Activated T-helper 17 cell treated with anti-CD3 and anti-CD28 coated beads, Interleukin-2, amount 50 U/mL, for 72 hours (primary cell): Measurements from ENCODE around the gene ZNF639. TPM values are rescaled to one million over a fixed set of nuclear protein-coding genes. Genes with fewer than 3 reads are reported as not detected.
"Not testable (repeated sequence)": the region's sequence is repeated elsewhere in the genome, so short reads cannot be mapped to it uniquely, and the experiment has no call there.

Source experiments
- ATAC-seq: fragments of 150-1000 bp; cut with Tn5 transposase; replicated peaks from 2 replicates; pipeline ENCODE4 v1.10.0; 2021; ENCODE audit warnings: mild to moderate bottlenecking, moderate library complexity
- H3K27ac Mint-ChIP-seq: one replicate; pipeline ENCODE4 v1.8.0; 2022; ENCODE audit warnings: mixed read lengths
- H3K27me3 Mint-ChIP-seq: one replicate; pipeline ENCODE4 v1.8.0; 2022; ENCODE audit warnings: mixed read lengths
- H3K36me3 Mint-ChIP-seq: one replicate; pipeline ENCODE4 v1.8.0; 2022; ENCODE audit warnings: low read depth, mild to moderate bottlenecking, mixed read lengths
- H3K4me1 Mint-ChIP-seq: one replicate; pipeline ENCODE4 v1.8.0; 2022; ENCODE audit warnings: mixed read lengths
- H3K4me3 Mint-ChIP-seq: one replicate; pipeline ENCODE4 v1.8.0; 2022; ENCODE audit warnings: mild to moderate bottlenecking, mixed read lengths
- H3K9me3 Mint-ChIP-seq: one replicate; pipeline ENCODE4 v1.8.0; 2022; ENCODE audit warnings: mixed read lengths
- total RNA-seq, 2 donors: library from RNA; stranded (reverse); gene quantifications; one replicate each; pipeline ENCODE4 v1.2.3, GENCODE V29; 2022

Gene ZNF639
- total RNA-seq, 2 donors from 2014 or later = 16.6 to 35.3 TPM

GRCh38 chr3:179299999-179300613 lies 22.7 kb upstream of the ZNF639 start:
- ATAC-seq = peak; percentile 56

GRCh38 chr3:179301645-179302044 lies 21.2 kb upstream of the ZNF639 start:
- no peaks in the 10 kb centered on the region for H3K36me3 Mint-ChIP-seq
- ATAC-seq = no peak
- H3K27ac Mint-ChIP-seq = no peak overlapping the region
- H3K4me1 Mint-ChIP-seq = no peaks in the 10 kb centered on the region
- peaks cover 8% of the 10 kb centered on the region for H3K27me3 Mint-ChIP-seq
- H3K4me3 Mint-ChIP-seq = no peak overlapping the region
- peaks cover 3% of the 10 kb centered on the region for H3K9me3 Mint-ChIP-seq

More at GRCh38 chr3:179299999-179300613, 22.7 kb upstream of the ZNF639 start:
- Mint-ChIP-seq H3K36me3 (no peaks in the 10 kb centered on the region), H3K9me3 (peaks cover 3% of the 10 kb centered on the region), H3K27me3 (peaks cover 12% of the 10 kb centered on the region), H3K4me1 (no peaks in the 10 kb centered on the region), H3K27ac (no peak overlapping the region), H3K4me3 (no peak overlapping the region)

- Mint-ChIP-seq H3K4me1 (no peaks in the 10 kb centered on the region), H3K9me3 (no peaks in the 10 kb centered on the region), H3K36me3 (no peaks in the 10 kb centered on the region), H3K4me3 (no peak overlapping the region), H3K27me3 (peaks cover 4% of the 10 kb centered on the region), H3K27ac (no peak overlapping the region)
- no peak for ATAC-seq
Measured at GRCh38 chr3:179302111-179302510, 20.7 kb upstream of the ZNF639 start.

- Mint-ChIP-seq H3K9me3 (no peaks in the 10 kb centered on the region), H3K4me1 (no peaks in the 10 kb centered on the region), H3K36me3 (no peaks in the 10 kb centered on the region), H3K4me3 (no peak overlapping the region), H3K27me3 (peaks cover 4% of the 10 kb centered on the region), H3K27ac (no peak overlapping the region)
- no peak for ATAC-seq
Measured at GRCh38 chr3:179304605-179305004, 18.2 kb upstream of the ZNF639 start.

- H3K4me3 Mint-ChIP-seq, ATAC-seq: not testable (repeated sequence)
Measured at GRCh38 chr3:179307362-179307761, 15.5 kb upstream of the ZNF639 start.

GRCh38 chr3:179308001-179308400 lies 14.8 kb upstream of the ZNF639 start:
- H3K27me3 Mint-ChIP-seq = peaks cover 4% of the 10 kb centered on the region
- H3K4me1 Mint-ChIP-seq = no peaks in the 10 kb centered on the region
- no peaks in the 10 kb centered on the region for H3K9me3 Mint-ChIP-seq
- H3K4me3 Mint-ChIP-seq = no peak overlapping the region
- ATAC-seq = no peak
- H3K36me3 Mint-ChIP-seq = no peaks in the 10 kb centered on the region
- H3K27ac Mint-ChIP-seq = no peak overlapping the region

More at GRCh38 chr3:179307362-179307761, 15.5 kb upstream of the ZNF639 start:
- H3K36me3 Mint-ChIP-seq, H3K27me3 Mint-ChIP-seq, H3K9me3 Mint-ChIP-seq, H3K4me1 Mint-ChIP-seq, H3K27ac Mint-ChIP-seq: not testable (repeated sequence)

- ATAC-seq = peak; percentile 62
- Mint-ChIP-seq H3K9me3 (no peaks in the 10 kb centered on the region), H3K27me3 (peaks cover 5% of the 10 kb centered on the region), H3K36me3 (no peaks in the 10 kb centered on the region), H3K4me1 (no peaks in the 10 kb centered on the region), H3K4me3 (no peak overlapping the region), H3K27ac (no peak overlapping the region)
Measured at GRCh38 chr3:179309225-179310078, 13.4 kb upstream of the ZNF639 start.

GRCh38 chr3:179318876-179319275 lies 4.0 kb upstream of the ZNF639 start:
- Mint-ChIP-seq H3K4me3 (no peak overlapping the region), H3K27ac (no peak overlapping the region), H3K9me3 (no peaks in the 10 kb centered on the region), H3K4me1 (peaks cover 14% of the 10 kb centered on the region), H3K27me3 (peaks cover 4% of the 10 kb centered on the region), H3K36me3 (peaks cover under 1% of the 10 kb centered on the region)
- peak; percentile 9 for ATAC-seq

- Mint-ChIP-seq H3K4me1 (peaks cover 29% of the 10 kb centered on the region), H3K4me3 (peak overlapping the region; percentile 78), H3K27me3 (no peaks in the 10 kb centered on the region), H3K36me3 (peaks cover 18% of the 10 kb centered on the region), H3K27ac (peak overlapping the region; percentile 76), H3K9me3 (no peaks in the 10 kb centered on the region)
- ATAC-seq = no peak
Measured at GRCh38 chr3:179321668-179322285, 1.1 kb upstream of the ZNF639 start.

GRCh38 chr3:179323197-179324110 lies 623 bp downstream of the ZNF639 start:
- peaks cover 29% of the 10 kb centered on the region for H3K4me1 Mint-ChIP-seq
- H3K4me3 Mint-ChIP-seq = peak overlapping the region; percentile 94
- H3K27ac Mint-ChIP-seq = peak overlapping the region; percentile 95
- peaks cover 34% of the 10 kb centered on the region for H3K36me3 Mint-ChIP-seq
- peak; percentile 62 for ATAC-seq
- H3K9me3 Mint-ChIP-seq = no peaks in the 10 kb centered on the region
- H3K27me3 Mint-ChIP-seq = no peaks in the 10 kb centered on the region

- H3K36me3 Mint-ChIP-seq = peaks cover 43% of the 10 kb centered on the region
- ATAC-seq = peak; percentile 23
- H3K4me1 Mint-ChIP-seq = peaks cover 29% of the 10 kb centered on the region
- H3K9me3 Mint-ChIP-seq = no peaks in the 10 kb centered on the region
- peak overlapping the region; percentile 95 for H3K27ac Mint-ChIP-seq
- H3K27me3 Mint-ChIP-seq = no peaks in the 10 kb centered on the region
- H3K4me3 Mint-ChIP-seq = peak overlapping the region; percentile 94
Measured at GRCh38 chr3:179324270-179324754, 1.5 kb downstream of the ZNF639 start.

- Mint-ChIP-seq H3K4me1 (peaks cover under 1% of the 10 kb centered on the region), H3K4me3 (no peak overlapping the region), H3K27me3 (no peaks in the 10 kb centered on the region), H3K9me3 (no peaks in the 10 kb centered on the region), H3K27ac (no peak overlapping the region), H3K36me3 (peaks cover 84% of the 10 kb centered on the region)
- no peak for ATAC-seq
Measured at GRCh38 chr3:179330438-179330837, 7.6 kb downstream of the ZNF639 start.

GRCh38 chr3:179332240-179332639 lies 9.4 kb downstream of the ZNF639 start:
- H3K27ac Mint-ChIP-seq = no peak overlapping the region
- no peaks in the 10 kb centered on the region for H3K27me3 Mint-ChIP-seq
- no peak overlapping the region for H3K4me3 Mint-ChIP-seq
- peaks cover 94% of the 10 kb centered on the region for H3K36me3 Mint-ChIP-seq
- H3K4me1 Mint-ChIP-seq = no peaks in the 10 kb centered on the region
- no peaks in the 10 kb centered on the region for H3K9me3 Mint-ChIP-seq
- no peak for ATAC-seq

- Mint-ChIP-seq H3K36me3 (peaks cover 94% of the 10 kb centered on the region), H3K4me3 (no peak overlapping the region), H3K27ac (no peak overlapping the region), H3K9me3 (no peaks in the 10 kb centered on the region), H3K4me1 (no peaks in the 10 kb centered on the region), H3K27me3 (no peaks in the 10 kb centered on the region)
- no peak for ATAC-seq
Measured at GRCh38 chr3:179333084-179333483, 10.3 kb downstream of the ZNF639 start.
